ENCODE data around the gene DAO.

- TF ChIP-seq, protein P1, sequence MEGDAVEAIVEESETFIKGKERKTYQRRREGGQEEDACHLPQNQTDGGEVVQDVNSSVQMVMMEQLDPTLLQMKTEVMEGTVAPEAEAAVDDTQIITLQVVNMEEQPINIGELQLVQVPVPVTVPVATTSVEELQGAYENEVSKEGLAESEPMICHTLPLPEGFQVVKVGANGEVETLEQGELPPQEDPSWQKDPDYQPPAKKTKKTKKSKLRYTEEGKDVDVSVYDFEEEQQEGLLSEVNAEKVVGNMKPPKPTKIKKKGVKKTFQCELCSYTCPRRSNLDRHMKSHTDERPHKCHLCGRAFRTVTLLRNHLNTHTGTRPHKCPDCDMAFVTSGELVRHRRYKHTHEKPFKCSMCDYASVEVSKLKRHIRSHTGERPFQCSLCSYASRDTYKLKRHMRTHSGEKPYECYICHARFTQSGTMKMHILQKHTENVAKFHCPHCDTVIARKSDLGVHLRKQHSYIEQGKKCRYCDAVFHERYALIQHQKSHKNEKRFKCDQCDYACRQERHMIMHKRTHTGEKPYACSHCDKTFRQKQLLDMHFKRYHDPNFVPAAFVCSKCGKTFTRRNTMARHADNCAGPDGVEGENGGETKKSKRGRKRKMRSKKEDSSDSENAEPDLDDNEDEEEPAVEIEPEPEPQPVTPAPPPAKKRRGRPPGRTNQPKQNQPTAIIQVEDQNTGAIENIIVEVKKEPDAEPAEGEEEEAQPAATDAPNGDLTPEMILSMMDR (conservative IDR thresholded peaks at IDR 0.05) = no peak
- no peak for TF ChIP-seq ZFX (IDR thresholded peaks at IDR 0.05)
These were observed 27.1 kb downstream of the DAO start for GRCh38 chr12:108906971-108907370.
